Stimulated activated CD4-positive, alpha-beta T cell treated with anti-CD3 and anti-CD28 coated beads, Interleukin-15, amount 100 ng/mL, for 24 hours (primary cell): ENCODE results near the gene WNK4.
"Not testable (repeated sequence)": the region's sequence is repeated elsewhere in the genome, so short reads cannot be mapped to it uniquely, and the experiment has no call there.

Source experiments
- DNase-seq: peaks from one replicate; pipeline ENCODE4 v3.0.0-alpha.2; 2020

The WNK4 gene

DNA sequence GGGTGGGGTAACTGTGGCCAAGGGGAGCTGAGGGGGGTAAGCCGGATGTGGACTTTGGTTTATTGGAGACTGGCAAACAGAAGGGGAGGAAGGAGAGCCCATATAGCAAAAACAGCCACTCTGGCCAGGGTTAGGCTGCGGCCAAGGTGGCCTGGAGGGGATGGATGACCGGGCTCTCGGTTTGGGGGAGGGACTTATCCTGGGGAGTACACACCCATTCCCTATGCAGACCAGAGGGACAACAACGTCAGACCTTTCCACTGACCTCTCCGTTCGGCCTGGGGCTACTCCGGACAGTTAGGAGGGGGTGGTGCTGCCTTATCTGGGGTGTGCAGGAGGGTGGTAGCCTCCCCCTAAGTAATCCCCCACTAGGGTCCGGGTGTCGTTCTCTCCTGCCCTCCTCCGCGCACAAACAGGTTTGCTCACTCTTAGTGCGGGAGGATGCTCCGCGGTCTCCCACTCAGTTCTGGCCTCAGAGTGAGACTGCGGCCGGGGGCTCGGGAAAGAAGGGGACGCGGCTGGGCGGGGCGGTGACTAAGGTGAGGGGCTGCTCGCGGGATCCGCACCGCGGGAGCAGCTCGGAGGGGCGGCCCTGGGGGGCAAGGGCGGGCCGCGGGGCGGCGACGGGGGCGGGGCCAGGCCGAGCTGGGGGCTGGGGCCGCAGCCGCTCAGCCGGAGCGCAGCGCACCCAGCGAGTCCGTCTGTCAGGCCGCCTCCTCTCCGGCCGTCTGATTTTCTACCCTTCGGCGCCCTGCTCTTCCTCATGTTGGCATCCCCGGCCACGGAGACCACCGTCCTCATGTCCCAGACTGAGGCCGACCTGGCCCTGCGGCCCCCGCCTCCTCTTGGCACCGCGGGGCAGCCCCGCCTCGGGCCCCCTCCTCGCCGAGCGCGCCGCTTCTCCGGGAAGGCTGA, at the start of gene WNK4:
Gene WNK4, plus strand, starts transcription at position 675 of the 915 bp plus-strand sequence. Its CDS starts 89 bp downstream, at position 764.
- peak; percentile 16 for DNase-seq

DNA sequence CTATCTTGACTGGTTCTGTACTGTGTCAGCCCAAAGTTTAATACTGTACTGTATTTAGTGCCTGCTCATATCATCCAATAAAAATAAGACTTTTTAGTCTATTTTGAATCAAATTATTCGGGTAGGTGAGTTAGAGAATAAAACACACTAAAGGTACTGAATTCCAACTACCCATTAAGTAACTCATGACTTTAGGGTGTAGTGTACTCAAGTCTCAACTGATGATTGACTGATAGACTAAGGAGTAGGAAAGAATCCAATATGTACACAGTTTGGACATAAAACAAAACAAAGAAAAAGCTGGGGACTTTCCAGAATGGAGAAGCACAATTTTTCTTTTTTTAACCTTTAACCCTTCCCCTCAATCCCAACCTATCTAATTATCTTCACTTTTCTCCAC, 39.7 kb upstream of the WNK4 start:
- DNase-seq = no peak

DNA sequence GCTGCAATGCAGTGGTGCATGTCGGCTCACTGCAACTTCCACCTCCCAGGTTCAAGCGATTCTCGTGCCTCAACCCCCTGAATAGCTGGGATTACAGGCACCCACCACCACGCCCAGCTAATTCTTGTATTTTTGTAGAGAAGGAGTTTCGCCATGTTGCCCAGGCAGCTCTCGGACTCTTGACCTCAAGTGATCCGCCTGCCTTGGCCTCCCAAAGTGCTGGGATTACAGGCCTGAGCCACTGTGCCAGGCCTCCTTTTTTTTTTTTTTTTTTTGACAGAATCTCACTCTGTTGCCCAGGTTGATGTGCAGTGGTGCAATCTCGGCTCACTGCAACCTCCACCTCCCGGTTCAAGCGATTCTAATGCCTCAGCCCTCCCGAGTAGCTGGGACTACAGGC, 37.5 kb upstream of the WNK4 start:
- not testable (repeated sequence) for DNase-seq

DNA sequence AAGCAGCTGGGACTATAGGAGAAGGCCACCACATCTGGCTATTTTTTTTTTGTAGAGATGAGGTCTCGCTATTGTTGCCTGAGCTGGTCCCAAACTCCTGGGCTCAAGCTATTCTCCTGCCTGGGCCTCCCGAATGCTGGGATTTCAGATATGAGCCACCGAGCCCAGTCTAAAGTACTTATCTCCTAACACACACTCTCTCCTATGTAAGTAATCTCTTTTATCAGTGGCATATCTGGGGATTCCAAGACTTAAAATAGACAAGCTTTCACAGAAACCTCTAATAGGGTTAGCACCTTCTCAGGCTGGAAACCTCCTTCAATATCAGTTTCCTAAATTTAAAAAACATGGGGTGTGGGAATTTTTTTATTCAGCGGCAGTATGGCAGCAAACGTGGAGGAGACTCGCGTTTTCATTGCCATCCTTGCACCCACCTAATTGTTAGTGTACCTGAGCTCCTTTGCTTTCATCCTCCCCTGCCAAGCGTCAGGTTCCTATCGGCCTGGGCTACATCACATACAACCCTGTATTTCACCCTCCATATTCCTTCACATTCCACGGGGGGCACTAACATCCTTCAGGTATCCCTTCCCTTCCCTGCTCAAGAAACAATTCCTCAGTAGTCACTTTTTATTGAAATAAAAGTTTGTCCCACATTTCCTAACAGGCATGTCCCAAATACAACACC, 36.7 kb upstream of the WNK4 start:
- no peak for DNase-seq

- peak; percentile 87 for DNase-seq
Measured at GRCh38 chr17:42744283-42744805, 36.1 kb upstream of the WNK4 start.

GRCh38 chr17:42744806-42745617, 35.4 kb upstream of the WNK4 start, which contains the start of gene EZH1:
Gene EZH1 (minus strand): TSS chr17:42745040. CDS start chr17:42728941, 16,099 bp downstream.
- peak; percentile 92 for DNase-seq

GRCh38 chr17:42748202-42748907, 32.1 kb upstream of the WNK4 start:
- no peak for DNase-seq

DNA sequence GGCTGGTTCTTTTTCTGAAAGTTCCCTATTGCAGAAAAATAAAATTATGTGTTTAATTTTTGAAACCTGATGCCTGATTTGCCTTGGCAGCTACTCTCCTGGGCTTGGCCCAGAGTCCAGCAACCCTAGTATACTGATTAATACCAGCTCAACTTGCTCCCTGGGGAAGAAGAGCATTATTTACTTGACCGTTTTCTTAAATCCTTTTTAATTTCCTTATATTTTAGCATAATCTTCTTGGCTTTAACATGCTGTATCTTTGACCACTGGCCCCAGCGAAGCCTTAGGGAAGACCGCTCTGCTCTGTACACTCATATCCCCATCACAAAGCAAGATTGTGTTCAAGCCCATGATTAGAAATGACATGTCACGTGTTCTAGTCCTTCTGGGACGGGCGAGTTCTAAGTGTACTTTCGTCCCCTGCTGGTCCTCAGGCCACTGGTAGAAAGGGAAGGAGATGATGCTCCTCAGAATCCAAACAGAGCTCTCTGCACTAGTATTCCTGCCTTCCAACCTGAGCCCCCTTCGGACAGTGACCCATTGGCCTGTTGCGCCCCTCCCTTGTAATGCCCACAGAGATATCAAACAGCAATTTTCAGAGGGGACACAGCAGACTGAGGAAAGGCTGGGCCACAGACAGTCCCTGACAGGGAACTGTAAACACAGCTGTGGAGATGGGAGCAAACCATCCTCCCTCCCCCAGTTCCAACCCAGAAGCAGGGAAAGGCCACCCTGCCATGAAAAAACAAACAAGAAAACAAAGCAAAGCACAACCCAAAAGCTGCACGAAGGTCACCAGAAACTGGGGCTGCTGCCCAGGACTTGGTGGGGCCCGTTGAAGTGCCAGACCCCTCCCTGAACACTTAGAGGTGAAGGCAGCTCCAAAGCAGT, 31.3 kb upstream of the WNK4 start:
- no peak for DNase-seq

DNA sequence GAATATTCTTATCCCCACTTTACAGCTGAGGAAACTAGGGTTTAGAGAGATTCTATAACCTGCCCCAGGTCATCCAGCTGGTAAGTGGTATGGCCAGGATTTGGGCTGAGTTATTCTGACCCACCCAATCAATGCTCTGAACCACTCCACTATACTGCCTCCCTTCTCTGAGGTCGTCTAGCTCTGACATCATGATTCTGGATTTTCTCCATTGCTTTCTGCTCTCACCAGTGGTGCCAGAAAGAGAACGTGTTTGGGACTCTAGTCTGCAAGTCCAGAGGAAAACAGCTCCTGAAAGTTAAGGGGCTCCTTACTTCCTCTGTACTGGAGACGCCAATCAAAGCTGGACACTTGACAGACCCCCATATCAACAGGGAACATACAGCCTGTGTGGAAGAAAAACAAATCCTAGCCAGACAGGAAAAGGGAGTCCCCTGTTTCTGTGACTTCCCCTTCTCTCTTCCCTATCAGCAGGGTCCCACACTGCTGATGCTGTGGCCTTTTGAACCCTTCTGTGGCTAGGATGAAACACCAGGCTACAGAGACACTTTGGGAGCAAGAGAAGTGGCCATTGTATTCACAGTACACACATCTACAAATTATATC, 29.6 kb upstream of the WNK4 start:
- DNase-seq = no peak

DNA sequence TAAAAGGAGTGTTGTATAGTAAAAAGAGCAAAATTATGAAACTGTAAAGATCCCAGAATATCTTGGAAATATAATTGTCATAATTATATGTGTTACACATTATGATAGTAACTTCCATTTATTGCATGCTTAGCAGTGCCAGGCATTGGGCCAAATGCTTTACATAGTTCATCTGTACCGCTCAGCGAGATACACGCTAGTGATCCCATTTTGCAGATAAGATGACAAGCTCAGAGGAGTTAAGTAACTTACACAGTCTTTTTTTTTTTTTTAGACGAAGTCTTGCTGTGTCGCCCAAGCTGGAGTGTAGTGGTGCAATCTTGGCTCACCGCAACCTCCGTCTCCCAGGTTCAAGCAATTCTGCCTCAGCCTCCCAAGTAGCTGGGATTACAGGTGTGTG, 28.8 kb upstream of the WNK4 start:
- DNase-seq = no peak

DNA sequence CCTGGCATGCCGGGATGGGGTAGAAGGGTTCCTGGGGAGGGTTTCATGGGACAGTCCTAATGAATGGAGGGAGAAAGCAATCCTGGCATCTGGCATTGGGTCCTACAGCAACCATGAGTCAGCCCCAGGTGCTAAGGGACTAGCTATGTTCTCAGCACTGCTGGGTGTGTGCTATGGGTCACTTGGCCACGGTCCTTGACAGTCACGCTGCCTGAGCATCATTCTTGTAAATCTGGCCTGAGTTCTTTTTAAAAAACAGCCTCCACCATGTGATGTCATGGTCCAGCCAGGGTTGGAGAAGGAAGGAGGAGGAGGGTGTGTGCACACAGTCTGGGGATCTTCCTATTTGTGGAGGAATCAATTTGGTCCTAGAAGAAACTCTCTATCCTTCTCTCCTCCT, 25.6 kb upstream of the WNK4 start:
- DNase-seq = no peak

GRCh38 chr17:42759982-42760651, 20.3 kb upstream of the WNK4 start:
- DNase-seq = no peak

DNA sequence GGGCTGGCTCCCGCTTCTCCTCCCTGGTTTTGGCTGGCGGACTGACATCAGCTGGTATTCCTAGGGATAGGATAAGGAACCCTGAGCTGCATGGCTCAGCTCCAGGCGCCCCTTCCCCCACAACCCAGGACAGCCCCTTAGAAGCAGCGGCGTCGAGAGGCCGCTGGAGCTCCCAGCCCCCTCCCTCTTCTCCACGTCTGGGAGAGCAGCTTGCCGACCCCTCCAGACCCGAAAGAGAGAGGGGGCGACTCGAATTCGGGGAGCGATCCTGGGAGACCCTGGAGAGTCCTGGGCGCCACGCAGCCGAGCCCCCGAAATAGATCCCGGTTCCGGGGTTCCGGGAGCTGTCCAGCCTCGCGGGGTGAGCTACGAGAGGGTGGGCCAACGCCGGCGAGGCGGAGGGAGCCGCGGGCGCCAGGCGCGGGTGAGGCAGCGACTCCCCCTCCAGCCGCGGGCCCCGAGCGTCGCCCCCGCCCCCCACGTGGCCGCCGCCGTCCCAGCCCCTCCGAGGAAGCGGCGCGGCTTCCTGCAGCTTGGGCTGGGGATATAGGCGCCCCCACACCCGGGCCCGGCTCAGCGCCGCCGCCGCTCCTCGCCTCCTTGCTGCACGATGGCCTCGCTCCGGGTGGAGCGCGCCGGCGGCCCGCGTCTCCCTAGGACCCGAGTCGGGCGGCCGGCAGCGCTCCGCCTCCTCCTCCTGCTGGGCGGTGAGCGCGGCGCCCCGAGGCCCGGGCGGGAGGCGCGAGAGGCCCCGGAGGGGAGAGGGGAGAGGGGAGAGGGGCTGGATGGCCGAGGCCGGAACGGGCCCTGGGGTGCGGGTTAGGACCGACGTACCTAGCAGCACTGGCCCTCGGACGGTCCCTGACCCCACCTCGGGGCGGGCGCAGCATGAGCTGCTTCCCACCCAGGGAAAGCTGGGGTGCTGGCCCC, 19.5 kb upstream of the WNK4 start, which contains the start of gene RAMP2:
Gene RAMP2, plus strand, starts transcription at position 576 of the 930 bp plus-strand sequence. Its CDS starts 35 bp downstream, at position 611.
- DNase-seq = peak; percentile 40

DNA sequence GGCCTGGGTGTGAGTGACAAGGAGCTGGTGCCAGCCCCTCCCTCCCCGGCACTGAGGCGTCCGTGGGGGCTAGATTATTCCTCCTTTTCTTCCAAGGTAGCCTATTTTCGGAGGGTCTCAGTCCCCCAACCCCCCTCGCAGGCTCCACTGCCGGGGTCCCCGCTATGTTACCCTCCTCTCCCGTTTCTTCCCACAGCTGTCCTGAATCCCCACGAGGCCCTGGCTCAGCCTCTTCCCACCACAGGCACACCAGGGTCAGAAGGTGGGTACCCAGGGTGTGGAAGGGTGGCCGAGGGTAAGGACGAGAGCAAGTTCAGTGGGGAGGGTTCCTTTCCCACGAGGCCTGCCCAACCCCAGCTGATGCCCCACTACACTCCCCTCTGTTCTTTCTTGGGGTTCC, 18.8 kb upstream of the WNK4 start:
- no peak for DNase-seq

DNA sequence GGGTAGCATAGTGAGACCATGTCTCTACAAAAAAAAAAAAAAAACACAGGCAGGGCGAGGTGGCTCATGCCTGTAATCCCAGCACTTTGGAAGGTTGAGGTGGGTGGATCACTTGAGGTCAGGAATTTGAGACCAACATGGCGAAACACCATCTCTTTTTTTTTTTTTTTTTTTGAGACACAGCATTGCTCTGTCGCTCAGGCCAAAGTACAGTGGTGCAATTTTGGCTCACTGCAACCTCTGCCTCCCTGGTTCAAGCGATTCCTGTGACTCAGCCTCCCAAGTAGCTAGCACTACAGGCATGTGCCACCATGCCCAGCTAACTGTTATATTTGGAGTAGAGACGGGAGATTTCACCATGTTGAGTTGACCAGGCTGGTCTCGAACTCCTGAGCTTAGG, 14.3 kb upstream of the WNK4 start:
- no peak for DNase-seq

- no peak for DNase-seq
Measured at GRCh38 chr17:42767512-42767911, 12.9 kb upstream of the WNK4 start.

DNA sequence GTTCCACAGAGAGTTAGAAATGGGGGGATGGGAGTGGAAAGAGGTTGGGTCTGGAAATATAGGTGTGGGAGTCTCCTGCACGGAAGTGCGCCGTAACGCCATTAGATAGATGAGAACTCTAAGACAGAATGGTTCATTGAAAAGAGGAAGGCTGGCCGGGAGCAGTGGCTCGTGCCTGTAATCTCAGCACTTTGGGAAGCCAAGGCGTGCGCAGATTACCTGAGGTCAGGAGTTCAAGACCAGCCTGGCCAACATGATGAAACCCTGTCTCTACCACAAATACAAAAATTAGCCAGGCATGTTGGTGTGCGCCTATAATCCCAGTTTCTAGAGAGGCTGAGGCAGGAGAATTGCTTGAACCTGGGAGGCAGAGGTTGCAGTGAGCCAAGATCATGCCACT, 12.4 kb upstream of the WNK4 start:
- not testable (repeated sequence) for DNase-seq

DNA sequence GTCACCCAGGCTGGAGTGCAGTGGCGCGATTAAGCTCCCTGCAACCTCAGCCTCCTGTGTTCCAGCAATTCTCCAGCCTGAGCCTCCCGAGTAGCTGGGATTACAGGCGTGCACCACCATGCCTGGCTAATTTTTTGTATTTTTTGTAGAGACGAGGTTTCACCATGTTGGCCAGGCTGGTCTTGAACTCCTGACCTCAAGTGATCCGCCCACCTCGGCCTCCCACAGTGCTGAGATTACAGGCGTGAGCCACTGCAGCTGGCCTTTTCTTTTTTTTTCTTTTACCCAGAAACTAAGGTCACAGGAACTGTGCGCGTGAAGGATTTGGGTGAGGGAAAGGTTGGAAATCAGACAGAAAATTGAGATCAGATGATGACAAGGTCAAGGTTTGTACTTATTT, 10.4 kb upstream of the WNK4 start:
- DNase-seq = not testable (repeated sequence)

GRCh38 chr17:42772945-42773289, 7.5 kb upstream of the WNK4 start:
- no peak for DNase-seq
